Activated CD4-positive, alpha-beta T cell treated with anti-CD3 and anti-CD28 coated beads, Interleukin-2, amount 10 ng/mL, durations not matched to agents 24 days and 14 days (primary cell): ENCODE measurements around the gene MLST8. TPM values are rescaled to one million over a fixed set of nuclear protein-coding genes. Genes with fewer than 3 reads are reported as not detected.
A peak's percentile ranks its signal among the peaks of the same experiment; 100 is the strongest.

Source experiments
- DNase-seq: peaks from one replicate; pipeline ENCODE4 v3.0.0; 2022
- H3K27ac Mint-ChIP-seq: one replicate; pipeline ENCODE4 v1.8.0; 2022; ENCODE audit warnings: mild to moderate bottlenecking, mixed read lengths
- H3K27me3 Mint-ChIP-seq: one replicate; pipeline ENCODE4 v1.8.0; 2022; ENCODE audit warnings: mixed read lengths
- H3K36me3 Mint-ChIP-seq: one replicate; pipeline ENCODE4 v1.8.0; 2022; ENCODE audit warnings: low read depth, mild to moderate bottlenecking, mixed read lengths
- H3K4me1 Mint-ChIP-seq: one replicate; pipeline ENCODE4 v1.8.0; 2021; ENCODE audit warnings: mixed read lengths
- H3K4me3 Mint-ChIP-seq: one replicate; pipeline ENCODE4 v1.8.0; 2022; ENCODE audit warnings: mild to moderate bottlenecking, moderate library complexity, mixed read lengths
- H3K9me3 Mint-ChIP-seq: one replicate; pipeline ENCODE4 v1.8.0; 2021; ENCODE audit warnings: mixed read lengths
- intact Hi-C: fragments of 100-400 bp; cut with micrococcal nuclease; formaldehyde crosslinking; loops from one replicate; pipeline ENCODE4 v1.15.1; 2023
- total RNA-seq: library from RNA; stranded (reverse); gene quantifications from 2 replicates; pipeline ENCODE4 v1.2.3, GENCODE V29; 2022

The MLST8 gene
- total RNA-seq, 1 donor from 2014 or later: 65.2 TPM

- Mint-ChIP-seq H3K4me3 (no peak overlapping the region), H3K4me1 (peaks cover 7% of the 10 kb centered on the region), H3K36me3 (peaks cover 19% of the 10 kb centered on the region), H3K27me3 (no peaks in the 10 kb centered on the region), H3K27ac (no peak overlapping the region), H3K9me3 (no peaks in the 10 kb centered on the region)
- DNase-seq: no peak
- intact Hi-C loops: loop anchor here (10.0 kb wide), 1 partner anchor 305 kb away; the partner anchor contains the start of genes CEMP1 and PDPK1
These were observed 24.5 kb downstream of the MLST8 start for GRCh38 chr16:2229632-2230250.

GRCh38 chr16:2230376-2230775 is 25.1 kb downstream of the MLST8 start:
- H3K36me3 Mint-ChIP-seq: peaks cover 22% of the 10 kb centered on the region
- no peaks in the 10 kb centered on the region for H3K9me3 Mint-ChIP-seq
- peaks cover 7% of the 10 kb centered on the region for H3K4me1 Mint-ChIP-seq
- H3K27ac Mint-ChIP-seq: no peak overlapping the region
- no peak for DNase-seq
- intact Hi-C loops: no loop called here
- no peaks in the 10 kb centered on the region for H3K27me3 Mint-ChIP-seq
- H3K4me3 Mint-ChIP-seq: no peak overlapping the region

GRCh38 chr16:2231016-2231931 is 26.0 kb downstream of the MLST8 start:
- Mint-ChIP-seq H3K4me1 (peaks cover 3% of the 10 kb centered on the region), H3K27ac (no peak overlapping the region), H3K9me3 (no peaks in the 10 kb centered on the region), H3K27me3 (no peaks in the 10 kb centered on the region), H3K36me3 (peaks cover 21% of the 10 kb centered on the region), H3K4me3 (no peak overlapping the region)
- intact Hi-C loops: no loop called here
- DNase-seq: no peak

DNA sequence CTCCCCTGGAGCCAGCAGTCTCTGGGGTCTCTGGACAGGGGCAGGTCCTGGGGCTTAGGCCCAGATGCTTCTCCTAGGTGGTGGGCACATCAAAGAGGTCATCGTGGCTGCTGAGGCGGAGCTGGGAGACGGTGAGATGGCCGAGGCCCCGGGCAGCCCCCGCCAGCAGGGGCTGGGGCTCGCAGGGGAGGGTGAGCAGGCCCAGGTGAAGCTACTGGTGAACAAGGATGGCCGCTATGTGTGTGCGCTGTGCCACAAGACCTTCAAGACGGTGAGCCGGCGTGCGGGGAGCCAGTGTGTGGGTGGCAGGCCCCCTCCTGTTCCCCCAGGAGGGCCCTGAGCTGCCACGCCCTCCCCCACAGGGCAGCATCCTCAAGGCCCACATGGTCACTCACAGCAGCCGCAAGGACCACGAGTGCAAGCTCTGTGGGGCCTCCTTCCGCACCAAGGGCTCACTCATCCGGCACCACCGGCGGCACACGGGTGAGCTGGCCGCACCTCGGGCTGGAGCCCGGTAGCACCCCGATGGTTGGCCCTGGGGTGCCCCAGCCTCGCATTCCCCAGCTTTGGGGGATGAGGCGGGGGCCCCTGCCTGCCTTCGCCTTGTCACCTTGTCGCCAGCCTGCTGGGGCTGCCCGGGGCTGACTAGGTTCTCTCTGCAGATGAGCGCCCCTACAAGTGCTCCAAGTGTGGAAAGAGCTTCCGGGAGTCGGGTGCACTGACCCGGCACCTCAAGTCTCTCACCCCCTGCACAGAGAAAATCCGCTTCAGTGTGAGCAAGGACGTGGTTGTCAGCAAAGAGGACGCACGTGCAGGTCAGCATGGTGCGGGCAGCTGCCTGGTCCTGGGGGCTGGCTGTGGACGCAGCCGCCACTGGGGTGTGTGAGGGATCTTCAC is 27.1 kb downstream of the MLST8 start:
- intact Hi-C loops: no loop called here
- no peak for DNase-seq
- H3K27me3 Mint-ChIP-seq: no peaks in the 10 kb centered on the region
- H3K4me1 Mint-ChIP-seq: no peaks in the 10 kb centered on the region
- no peak overlapping the region for H3K27ac Mint-ChIP-seq
- H3K36me3 Mint-ChIP-seq: peaks cover 19% of the 10 kb centered on the region
- H3K4me3 Mint-ChIP-seq: no peak overlapping the region
- no peaks in the 10 kb centered on the region for H3K9me3 Mint-ChIP-seq

- Mint-ChIP-seq H3K36me3 (peaks cover 19% of the 10 kb centered on the region), H3K4me3 (no peak overlapping the region), H3K9me3 (no peaks in the 10 kb centered on the region), H3K4me1 (no peaks in the 10 kb centered on the region), H3K27me3 (no peaks in the 10 kb centered on the region), H3K27ac (no peak overlapping the region)
- intact Hi-C loops: no loop called here
- no peak for DNase-seq
These were observed 28.0 kb downstream of the MLST8 start for GRCh38 chr16:2233046-2233775.

DNA sequence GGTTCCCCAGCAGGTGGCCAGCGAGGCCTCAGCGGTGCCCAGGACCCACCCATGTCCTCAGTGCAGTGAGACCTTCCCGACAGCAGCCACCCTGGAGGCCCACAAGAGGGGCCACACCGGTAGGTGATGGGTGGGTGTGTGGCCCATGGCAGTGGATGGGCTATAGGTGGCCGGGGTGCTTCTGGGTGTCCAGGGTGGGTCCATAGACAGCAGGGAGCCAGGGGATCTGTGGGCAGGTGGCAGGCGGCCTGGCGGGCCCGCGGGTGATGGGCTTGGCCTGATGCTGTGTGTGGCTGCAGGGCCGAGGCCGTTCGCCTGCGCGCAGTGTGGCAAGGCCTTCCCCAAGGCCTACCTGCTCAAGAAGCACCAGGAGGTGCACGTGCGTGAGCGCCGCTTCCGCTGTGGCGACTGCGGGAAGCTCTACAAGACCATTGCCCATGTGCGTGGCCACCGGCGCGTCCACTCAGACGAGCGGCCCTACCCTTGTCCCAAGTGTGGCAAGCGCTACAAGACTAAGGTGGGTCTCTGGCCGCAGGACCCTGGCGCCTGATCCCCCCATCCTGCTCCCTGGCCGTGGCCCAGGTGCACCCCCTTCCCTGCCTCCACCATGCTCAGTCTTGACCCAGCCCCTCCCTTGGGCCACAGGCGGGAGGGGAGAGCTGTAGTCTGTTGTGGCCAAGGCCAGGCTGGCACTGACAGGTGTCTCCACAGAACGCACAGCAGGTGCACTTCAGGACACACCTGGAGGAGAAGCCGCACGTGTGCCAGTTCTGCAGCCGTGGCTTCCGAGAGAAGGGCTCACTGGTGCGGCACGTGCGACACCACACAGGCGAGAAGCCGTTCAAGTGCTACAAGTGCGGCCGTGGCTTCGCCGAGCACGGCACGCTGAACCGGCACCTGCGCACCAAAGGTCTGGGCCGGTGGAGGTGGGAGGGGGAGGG is 28.9 kb downstream of the MLST8 start:
- DNase-seq: no peak
- intact Hi-C loops: no loop called here
- no peaks in the 10 kb centered on the region for H3K9me3 Mint-ChIP-seq
- H3K36me3 Mint-ChIP-seq: peaks cover 19% of the 10 kb centered on the region
- H3K4me1 Mint-ChIP-seq: no peaks in the 10 kb centered on the region
- H3K4me3 Mint-ChIP-seq: no peak overlapping the region
- no peak overlapping the region for H3K27ac Mint-ChIP-seq
- H3K27me3 Mint-ChIP-seq: no peaks in the 10 kb centered on the region

DNA sequence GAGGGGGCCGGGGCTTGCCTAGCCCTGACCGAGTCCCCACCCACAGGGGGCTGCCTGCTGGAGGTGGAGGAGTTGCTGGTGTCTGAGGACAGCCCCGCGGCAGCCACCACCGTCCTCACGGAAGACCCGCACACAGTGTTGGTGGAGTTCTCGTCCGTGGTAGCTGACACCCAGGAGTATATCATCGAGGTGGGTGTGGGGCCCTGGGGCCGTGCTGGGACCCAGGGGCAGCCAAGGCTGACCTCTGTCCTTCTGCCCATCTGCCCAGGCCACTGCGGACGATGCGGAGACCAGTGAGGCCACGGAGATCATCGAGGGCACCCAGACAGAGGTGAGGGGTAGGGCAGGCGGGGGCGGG is 29.5 kb downstream of the MLST8 start:
- H3K36me3 Mint-ChIP-seq: peaks cover 19% of the 10 kb centered on the region
- no peaks in the 10 kb centered on the region for H3K27me3 Mint-ChIP-seq
- H3K27ac Mint-ChIP-seq: no peak overlapping the region
- no peak for DNase-seq
- H3K4me1 Mint-ChIP-seq: no peaks in the 10 kb centered on the region
- H3K4me3 Mint-ChIP-seq: no peak overlapping the region
- intact Hi-C loops: no loop called here
- no peaks in the 10 kb centered on the region for H3K9me3 Mint-ChIP-seq

DNA sequence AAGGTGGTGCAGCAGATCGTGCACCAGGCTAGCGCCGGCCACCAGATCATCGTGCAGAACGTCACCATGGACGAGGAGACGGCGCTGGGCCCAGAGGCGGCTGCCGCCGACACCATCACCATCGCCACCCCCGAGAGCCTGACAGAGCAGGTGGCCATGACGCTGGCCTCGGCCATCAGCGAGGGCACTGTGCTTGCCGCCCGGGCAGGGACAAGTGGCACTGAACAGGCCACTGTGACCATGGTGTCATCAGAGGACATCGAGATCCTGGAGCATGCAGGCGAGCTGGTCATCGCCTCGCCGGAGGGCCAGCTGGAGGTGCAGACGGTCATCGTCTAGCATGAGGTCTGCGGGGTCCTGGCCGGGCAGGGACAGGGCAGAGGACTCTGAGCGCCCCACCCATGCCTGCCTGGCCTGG is 30.0 kb downstream of the MLST8 start:
- no peak for DNase-seq
- H3K27me3 Mint-ChIP-seq: no peaks in the 10 kb centered on the region
- peak overlapping the region; percentile 25 for H3K27ac Mint-ChIP-seq
- no peak overlapping the region for H3K4me3 Mint-ChIP-seq
- H3K36me3 Mint-ChIP-seq: peaks cover 15% of the 10 kb centered on the region
- no peaks in the 10 kb centered on the region for H3K4me1 Mint-ChIP-seq
- H3K9me3 Mint-ChIP-seq: no peaks in the 10 kb centered on the region
- intact Hi-C loops: no loop called here

GRCh38 chr16:2235695-2236336 is 30.6 kb downstream of the MLST8 start:
- H3K9me3 Mint-ChIP-seq: no peaks in the 10 kb centered on the region
- intact Hi-C loops: no loop called here
- no peaks in the 10 kb centered on the region for H3K27me3 Mint-ChIP-seq
- H3K27ac Mint-ChIP-seq: no peak overlapping the region
- H3K36me3 Mint-ChIP-seq: peaks cover 15% of the 10 kb centered on the region
- H3K4me1 Mint-ChIP-seq: no peaks in the 10 kb centered on the region
- H3K4me3 Mint-ChIP-seq: no peak overlapping the region
- DNase-seq: no peak

- no peaks in the 10 kb centered on the region for H3K9me3 Mint-ChIP-seq
- no peaks in the 10 kb centered on the region for H3K27me3 Mint-ChIP-seq
- DNase-seq: no peak
- H3K36me3 Mint-ChIP-seq: peaks cover 15% of the 10 kb centered on the region
- no peak within 1 kb of the TSS for H3K4me3 Mint-ChIP-seq
- H3K4me1 Mint-ChIP-seq: no peaks in the 10 kb centered on the region
- intact Hi-C loops: no loop called here
- peak within 1 kb of the TSS; percentile 25 for H3K27ac Mint-ChIP-seq
These were observed 31.3 kb downstream of the MLST8 start, which contains the start of gene DNASE1L2 for GRCh38 chr16:2236337-2237101. DNASE1L2 (plus strand) TSS chr16:2236444; CDS start chr16:2236817, 373 bp downstream.

GRCh38 chr16:2237102-2237482 is 31.8 kb downstream of the MLST8 start:
- H3K4me1 Mint-ChIP-seq: no peaks in the 10 kb centered on the region
- no peaks in the 10 kb centered on the region for H3K9me3 Mint-ChIP-seq
- H3K27ac Mint-ChIP-seq: no peak overlapping the region
- no peak for DNase-seq
- H3K36me3 Mint-ChIP-seq: peaks cover 12% of the 10 kb centered on the region
- no peak overlapping the region for H3K4me3 Mint-ChIP-seq
- intact Hi-C loops: no loop called here
- no peaks in the 10 kb centered on the region for H3K27me3 Mint-ChIP-seq
